ENCODE results near the gene INHBC.
A peak's percentile ranks its signal among the peaks of the same experiment; 100 is the strongest.

INHBC gene

GRCh38 chr12:57454566-57455373, 20.2 kb downstream of the INHBC start, which contains the start of gene INHBE:
TSS of gene INHBE (plus strand) at chr12:57455307. CDS start at chr12:57455537, 230 bp downstream.
- DNase-seq: no peak

GRCh38 chr12:57455374-57456144, 21.0 kb downstream of the INHBC start:
- DNase-seq: no peak

GRCh38 chr12:57456145-57456700, 21.6 kb downstream of the INHBC start:
- peak; percentile 72 for DNase-seq

DNA sequence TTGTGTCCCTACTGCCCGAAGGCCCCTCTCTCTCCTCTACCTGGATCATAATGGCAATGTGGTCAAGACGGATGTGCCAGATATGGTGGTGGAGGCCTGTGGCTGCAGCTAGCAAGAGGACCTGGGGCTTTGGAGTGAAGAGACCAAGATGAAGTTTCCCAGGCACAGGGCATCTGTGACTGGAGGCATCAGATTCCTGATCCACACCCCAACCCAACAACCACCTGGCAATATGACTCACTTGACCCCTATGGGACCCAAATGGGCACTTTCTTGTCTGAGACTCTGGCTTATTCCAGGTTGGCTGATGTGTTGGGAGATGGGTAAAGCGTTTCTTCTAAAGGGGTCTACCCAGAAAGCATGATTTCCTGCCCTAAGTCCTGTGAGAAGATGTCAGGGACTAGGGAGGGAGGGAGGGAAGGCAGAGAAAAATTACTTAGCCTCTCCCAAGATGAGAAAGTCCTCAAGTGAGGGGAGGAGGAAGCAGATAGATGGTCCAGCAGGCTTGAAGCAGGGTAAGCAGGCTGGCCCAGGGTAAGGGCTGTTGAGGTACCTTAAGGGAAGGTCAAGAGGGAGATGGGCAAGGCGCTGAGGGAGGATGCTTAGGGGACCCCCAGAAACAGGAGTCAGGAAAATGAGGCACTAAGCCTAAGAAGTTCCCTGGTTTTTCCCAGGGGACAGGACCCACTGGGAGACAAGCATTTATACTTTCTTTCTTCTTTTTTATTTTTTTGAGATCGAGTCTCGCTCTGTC, 22.3 kb downstream of the INHBC start:
- DNase-seq: no peak

- no peak for DNase-seq
Observed at GRCh38 chr12:57458665-57459054, 24.1 kb downstream of the INHBC start.

DNA sequence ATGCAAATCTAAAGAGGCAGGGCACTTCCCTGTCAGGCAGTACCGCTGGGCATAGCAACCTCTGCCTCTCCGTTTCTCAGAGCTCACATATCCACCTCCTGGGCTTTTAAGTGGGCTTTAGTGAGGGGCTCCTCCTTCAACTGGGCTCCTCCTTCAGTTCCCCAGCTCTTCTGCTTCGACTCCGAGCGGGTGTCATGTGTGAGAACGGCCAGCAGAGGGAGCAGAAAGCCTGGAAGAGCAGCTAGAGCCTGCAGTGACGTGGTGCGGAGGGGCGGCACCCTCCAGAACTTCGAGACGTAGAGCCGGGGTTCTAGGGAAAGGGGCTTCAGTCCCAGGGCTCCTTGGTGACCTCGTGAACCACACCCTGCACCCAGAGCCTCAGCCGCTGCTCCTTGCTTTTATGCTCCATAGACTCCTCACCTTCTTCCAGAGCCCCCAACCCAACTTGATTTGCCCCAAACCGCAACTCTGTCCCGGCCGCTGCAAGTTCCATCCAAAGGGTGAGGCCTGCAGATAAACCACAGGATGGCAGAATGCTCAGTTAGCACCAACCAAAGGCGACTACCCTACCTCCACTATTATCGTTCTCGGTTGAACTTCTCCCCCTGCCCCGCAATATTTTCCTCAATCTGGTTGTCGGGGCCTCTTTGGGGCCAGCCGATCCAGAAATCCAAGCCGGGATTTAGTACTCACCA, 24.6 kb downstream of the INHBC start:
- DNase-seq: peak; percentile 93

- no peak for DNase-seq
Observed at GRCh38 chr12:57459750-57460467, 25.3 kb downstream of the INHBC start, which contains the start of gene GLI1. TSS of gene GLI1 (plus strand) at chr12:57459785. CDS start at chr12:57463692, 3,907 bp downstream.

- peak; percentile 62 for DNase-seq
Observed at GRCh38 chr12:57460468-57460784, 25.8 kb downstream of the INHBC start.

GRCh38 chr12:57460841-57461275, 26.3 kb downstream of the INHBC start:
- no peak for DNase-seq

- DNase-seq: peak; percentile 28
Observed at GRCh38 chr12:57461276-57461916, 26.8 kb downstream of the INHBC start.

DNA sequence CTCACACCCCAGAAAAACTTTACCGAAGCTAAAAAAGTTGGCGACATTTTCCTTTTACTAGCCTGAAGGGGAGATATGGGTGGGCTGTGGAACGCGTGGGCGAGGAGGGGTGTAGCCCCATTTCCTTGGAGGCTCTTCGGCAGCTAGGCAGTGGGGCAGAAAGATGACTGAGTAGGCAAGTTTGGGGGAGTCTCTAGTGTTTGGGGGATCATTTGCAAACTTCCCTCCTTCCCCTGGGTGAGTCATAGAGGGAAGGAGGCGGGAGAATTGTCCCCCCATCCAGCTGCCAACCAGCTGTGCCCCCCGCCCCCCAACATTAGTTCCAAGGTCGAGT, 27.3 kb downstream of the INHBC start:
- no peak for DNase-seq

DNA sequence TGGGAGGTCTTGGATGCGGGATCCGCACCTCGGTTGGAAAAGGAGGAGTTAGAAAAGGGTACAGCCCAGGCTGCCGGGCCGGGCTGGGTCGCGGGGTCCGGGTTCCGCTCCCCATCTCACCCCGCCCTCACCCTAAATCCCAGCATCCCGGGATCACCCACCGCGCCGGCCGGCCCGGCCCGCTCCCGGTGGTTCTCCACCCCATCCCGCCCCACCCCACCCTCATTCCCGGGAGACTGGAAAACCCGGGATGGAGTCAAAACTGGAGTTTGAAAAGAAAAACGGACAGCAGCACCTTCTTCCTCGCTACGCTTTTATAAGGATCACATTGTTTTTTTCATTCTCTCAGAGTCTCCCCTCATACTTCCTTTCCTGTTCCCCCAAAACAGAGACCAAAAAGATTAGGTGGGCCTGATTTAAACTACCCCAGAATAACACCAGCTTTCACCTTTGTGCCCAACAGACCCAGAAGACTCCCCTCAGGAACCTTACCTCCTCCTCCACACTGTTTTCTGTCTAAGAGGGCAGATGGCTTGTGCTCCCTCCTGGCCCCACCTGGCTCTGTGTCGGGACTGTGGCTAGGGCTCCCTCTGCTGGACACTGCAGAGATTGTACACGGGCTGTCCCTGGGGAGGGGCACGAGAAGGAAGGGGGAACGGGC, 27.8 kb downstream of the INHBC start:
- peak; percentile 91 for DNase-seq

GRCh38 chr12:57462912-57463253, 28.3 kb downstream of the INHBC start:
- no peak for DNase-seq

- no peak for DNase-seq
Observed at GRCh38 chr12:57464569-57464968, 30.0 kb downstream of the INHBC start.

DNA sequence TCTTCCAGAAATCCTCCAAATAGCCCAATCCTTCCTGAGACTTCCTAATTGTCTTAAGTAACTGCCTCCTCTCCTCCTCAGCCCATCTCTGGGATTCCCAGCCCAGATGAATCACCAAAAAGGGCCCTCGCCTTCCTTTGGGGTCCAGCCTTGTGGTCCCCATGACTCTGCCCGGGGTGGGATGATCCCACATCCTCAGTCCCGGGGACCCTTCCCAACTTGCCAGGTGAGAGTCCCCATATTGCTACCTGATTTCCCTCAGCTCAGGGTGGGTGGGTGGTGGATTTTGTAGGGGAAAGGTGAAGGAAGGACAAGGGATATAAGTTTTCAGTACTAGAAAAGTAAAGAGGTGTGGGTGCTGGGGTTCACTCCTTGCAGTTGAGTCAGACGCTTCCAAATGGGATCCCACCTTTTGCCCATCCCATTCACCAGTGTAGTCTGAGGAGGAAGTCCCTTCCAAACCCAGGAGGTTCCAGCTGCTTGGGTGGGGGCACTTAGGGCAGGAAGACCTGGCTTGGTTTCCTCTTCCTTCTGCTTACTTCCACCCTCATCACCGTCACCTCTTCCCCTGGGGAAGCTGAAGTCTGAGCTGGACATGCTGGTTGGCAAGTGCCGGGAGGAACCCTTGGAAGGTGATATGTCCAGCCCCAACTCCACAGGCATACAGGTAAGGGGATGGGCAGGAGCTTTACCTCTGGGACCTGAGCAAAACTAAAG, 30.6 kb downstream of the INHBC start:
- no peak for DNase-seq

DNA sequence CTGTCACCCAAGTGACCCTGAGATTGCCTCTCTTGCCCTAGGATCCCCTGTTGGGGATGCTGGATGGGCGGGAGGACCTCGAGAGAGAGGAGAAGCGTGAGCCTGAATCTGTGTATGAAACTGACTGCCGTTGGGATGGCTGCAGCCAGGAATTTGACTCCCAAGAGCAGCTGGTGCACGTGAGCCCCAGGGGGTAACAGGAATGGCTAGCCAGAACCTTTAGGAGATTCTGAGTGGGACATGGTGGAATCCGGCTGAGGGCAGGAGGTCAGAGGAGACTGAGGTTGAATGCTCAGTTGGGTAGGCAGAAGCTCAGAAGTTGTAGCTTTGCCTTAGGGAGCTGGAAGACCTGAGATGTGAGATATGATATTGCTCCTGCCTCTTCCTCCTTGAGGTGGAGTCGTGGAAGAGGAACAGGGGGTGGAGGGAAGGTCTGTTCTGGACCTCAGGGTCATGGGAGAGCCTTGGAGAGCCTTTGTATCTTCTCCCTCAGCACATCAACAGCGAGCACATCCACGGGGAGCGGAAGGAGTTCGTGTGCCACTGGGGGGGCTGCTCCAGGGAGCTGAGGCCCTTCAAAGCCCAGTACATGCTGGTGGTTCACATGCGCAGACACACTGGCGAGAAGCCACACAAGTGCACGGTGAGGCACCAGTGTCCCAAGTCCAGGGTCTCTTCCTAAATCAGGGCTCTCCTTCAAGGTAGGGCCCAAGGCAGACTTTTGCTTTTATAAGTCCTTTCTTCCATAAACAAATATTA, 31.3 kb downstream of the INHBC start:
- no peak for DNase-seq

DNA sequence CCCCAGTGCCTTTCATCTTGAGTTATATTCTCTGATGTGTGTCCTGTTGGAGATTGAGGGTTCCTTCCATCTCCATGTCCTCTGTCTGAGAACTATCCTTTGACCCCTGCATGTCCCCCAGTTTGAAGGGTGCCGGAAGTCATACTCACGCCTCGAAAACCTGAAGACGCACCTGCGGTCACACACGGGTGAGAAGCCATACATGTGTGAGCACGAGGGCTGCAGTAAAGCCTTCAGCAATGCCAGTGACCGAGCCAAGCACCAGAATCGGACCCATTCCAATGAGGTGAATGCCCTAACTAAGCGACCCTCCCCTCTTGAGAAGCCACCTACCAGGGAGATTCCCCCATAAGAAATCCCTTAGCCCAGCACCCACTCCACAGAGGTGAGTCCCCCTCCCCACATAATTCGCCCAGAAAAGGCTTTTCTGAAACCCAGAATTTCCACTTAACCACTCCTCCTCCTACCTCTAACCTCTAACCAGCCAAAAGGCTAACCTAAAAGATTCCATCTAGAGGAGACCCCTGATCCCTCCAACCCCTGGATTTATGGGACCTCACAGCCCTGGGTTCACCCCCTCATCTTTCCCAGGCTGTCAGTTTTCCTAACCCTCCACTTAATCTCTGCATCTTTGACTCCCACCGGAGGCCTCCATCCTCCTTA, 32.8 kb downstream of the INHBC start:
- DNase-seq: no peak

DNA sequence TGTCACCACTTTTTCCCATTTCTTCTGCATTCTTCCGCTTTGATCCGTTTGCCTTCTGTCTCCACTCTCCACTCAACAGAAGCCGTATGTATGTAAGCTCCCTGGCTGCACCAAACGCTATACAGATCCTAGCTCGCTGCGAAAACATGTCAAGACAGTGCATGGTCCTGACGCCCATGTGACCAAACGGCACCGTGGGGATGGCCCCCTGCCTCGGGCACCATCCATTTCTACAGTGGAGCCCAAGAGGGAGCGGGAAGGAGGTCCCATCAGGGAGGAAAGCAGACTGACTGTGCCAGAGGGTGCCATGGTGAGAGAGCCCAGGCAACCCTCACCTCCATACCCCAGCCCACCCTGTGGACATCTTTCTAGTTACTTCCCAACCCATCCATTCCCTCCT, 33.3 kb downstream of the INHBC start:
- DNase-seq: no peak
